IPS DF 19.7 (cell line): ENCODE results near the gene ELOVL3.
"Not testable (repeated sequence)": the region's sequence is repeated elsewhere in the genome, so short reads cannot be mapped to it uniquely, and the experiment has no call there.

ENCODE experiments used
- DNase-seq: peaks from one replicate; pipeline ENCODE4 v3.0.0-alpha.2; 2013; ENCODE audit warnings: low read depth, low spot score

Gene ELOVL3

GRCh38 chr10:102252508-102252907 is 26.4 kb downstream of the ELOVL3 start:
- not testable (repeated sequence) for DNase-seq

- no peak for DNase-seq
These were observed 28.3 kb downstream of the ELOVL3 start for GRCh38 chr10:102254426-102254825.

- no peak for DNase-seq
These were observed 29.3 kb downstream of the ELOVL3 start for GRCh38 chr10:102255404-102255803.

- no peak for DNase-seq
These were observed 35.1 kb downstream of the ELOVL3 start for GRCh38 chr10:102261196-102261595.

GRCh38 chr10:102261842-102262241 is 35.7 kb downstream of the ELOVL3 start:
- DNase-seq, result no peak

- DNase-seq, result no peak
These were observed 36.8 kb downstream of the ELOVL3 start for GRCh38 chr10:102262744-102263370.

GRCh38 chr10:102264371-102264770 is 38.3 kb downstream of the ELOVL3 start:
- no peak for DNase-seq

- DNase-seq, result no peak
These were observed 40.6 kb downstream of the ELOVL3 start for GRCh38 chr10:102266670-102267069.

DNA sequence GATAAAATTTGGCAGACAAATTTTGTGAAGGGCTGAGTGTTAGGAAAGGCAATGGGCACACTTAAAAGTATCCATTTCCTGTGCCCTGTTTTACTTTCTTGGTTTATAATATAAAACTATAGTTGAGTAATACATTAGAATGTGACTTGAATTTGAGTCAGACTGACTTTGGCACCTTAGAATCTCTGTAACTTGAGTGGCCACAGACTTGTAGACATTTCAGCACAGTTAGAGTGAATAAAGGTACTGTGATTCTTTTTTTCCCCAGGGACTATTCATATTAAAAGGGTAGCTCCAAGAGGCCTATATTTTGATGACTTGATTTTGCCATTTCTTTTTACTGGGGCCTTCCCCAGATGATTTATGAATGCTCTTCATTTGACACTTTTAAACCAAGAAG is 41.6 kb downstream of the ELOVL3 start:
- DNase-seq, result no peak

GRCh38 chr10:102268375-102268888 is 42.3 kb downstream of the ELOVL3 start:
- no peak for DNase-seq

DNA sequence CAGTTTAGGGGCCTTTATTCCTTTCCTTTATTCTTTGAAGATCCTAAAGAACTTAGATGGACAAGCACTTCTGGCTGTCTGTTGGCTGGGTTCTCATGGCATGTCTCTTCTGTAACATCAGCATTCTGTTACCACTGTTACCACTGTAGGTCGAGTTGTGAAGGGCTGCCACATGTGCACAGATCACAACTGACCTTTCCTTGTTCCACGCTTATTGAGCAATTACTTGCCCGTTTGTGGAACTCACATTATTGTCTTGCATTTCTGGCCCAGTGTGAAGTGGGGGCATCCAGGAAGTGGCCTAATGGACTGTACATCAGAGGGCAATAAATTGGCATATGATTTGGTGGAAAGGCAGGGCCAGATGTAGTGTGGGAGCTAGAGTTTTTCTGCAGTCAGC is 42.9 kb downstream of the ELOVL3 start:
- no peak for DNase-seq

- DNase-seq, result no peak
These were observed 48.0 kb downstream of the ELOVL3 start for GRCh38 chr10:102274062-102274461.

- no peak for DNase-seq
These were observed 49.2 kb downstream of the ELOVL3 start for GRCh38 chr10:102275343-102275742.

DNA sequence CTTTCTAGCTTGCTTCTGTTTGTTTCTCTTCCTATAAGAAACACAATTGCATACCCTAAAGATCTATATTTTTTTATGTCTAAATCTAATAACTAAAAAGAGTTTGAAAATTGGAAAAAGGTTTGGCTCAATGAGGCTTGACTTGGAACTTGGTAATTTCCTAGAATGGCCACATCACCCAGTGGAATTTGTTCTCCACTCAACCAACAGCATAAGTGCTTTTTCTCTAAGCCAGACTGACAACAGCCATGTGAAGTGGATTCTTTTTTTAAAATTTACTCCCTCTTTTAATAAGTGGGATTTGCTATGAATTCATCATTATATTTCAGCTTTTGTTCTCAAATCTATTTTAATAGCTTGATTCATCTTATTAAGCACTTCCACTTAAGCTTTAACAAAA is 53.0 kb downstream of the ELOVL3 start:
- no peak for DNase-seq
